Chondrocyte (in vitro differentiated cells): ENCODE data around the gene CYSRT1. TPM values are rescaled to one million over a fixed set of nuclear protein-coding genes. Genes with fewer than 3 reads are reported as not detected.

ENCODE experiments used
- DNase-seq: peaks from one replicate; pipeline ENCODE4 v3.0.0; 2021; ENCODE audit warnings: mixed read lengths, low spot score
- H3K27ac Mint-ChIP-seq: one replicate; pipeline ENCODE4 v1.8.0; 2021; ENCODE audit warnings: mild to moderate bottlenecking, moderate library complexity, mixed read lengths; ENCODE audit not compliant: unreplicated experiment
- H3K27me3 Mint-ChIP-seq: 2 replicates; pipeline ENCODE4 v1.8.0; 2021; ENCODE audit warnings: low read depth, mixed read lengths
- H3K36me3 Mint-ChIP-seq: 2 replicates; pipeline ENCODE4 v1.8.0; 2021; ENCODE audit warnings: low read depth, mixed read lengths
- H3K4me1 Mint-ChIP-seq: 2 replicates; pipeline ENCODE4 v1.8.0; 2021; ENCODE audit warnings: low read depth, mild to moderate bottlenecking, mixed read lengths
- H3K4me3 Mint-ChIP-seq: one replicate; pipeline ENCODE4 v1.8.0; 2021; ENCODE audit warnings: mild to moderate bottlenecking, moderate library complexity, mixed read lengths; ENCODE audit not compliant: unreplicated experiment
- H3K9me3 Mint-ChIP-seq: 2 replicates; pipeline ENCODE4 v1.8.0; 2021; ENCODE audit warnings: low read depth, mixed read lengths
- CTCF ChIP-seq: fragments of 200-600 bp; sonication (generic); IDR thresholded peaks from 2 replicates; pipeline ENCODE4 v1.5.0; 2021; ENCODE audit warnings: antibody characterized with exemption, mild to moderate bottlenecking, moderate library complexity
- total RNA-seq: library from RNA; stranded (reverse); gene quantifications from 3 replicates; pipeline ENCODE4 v1.2.1, GENCODE V29; 2021

The CYSRT1 gene
- total RNA-seq, 1 donor from 2014 or later: 0.92 TPM

DNA sequence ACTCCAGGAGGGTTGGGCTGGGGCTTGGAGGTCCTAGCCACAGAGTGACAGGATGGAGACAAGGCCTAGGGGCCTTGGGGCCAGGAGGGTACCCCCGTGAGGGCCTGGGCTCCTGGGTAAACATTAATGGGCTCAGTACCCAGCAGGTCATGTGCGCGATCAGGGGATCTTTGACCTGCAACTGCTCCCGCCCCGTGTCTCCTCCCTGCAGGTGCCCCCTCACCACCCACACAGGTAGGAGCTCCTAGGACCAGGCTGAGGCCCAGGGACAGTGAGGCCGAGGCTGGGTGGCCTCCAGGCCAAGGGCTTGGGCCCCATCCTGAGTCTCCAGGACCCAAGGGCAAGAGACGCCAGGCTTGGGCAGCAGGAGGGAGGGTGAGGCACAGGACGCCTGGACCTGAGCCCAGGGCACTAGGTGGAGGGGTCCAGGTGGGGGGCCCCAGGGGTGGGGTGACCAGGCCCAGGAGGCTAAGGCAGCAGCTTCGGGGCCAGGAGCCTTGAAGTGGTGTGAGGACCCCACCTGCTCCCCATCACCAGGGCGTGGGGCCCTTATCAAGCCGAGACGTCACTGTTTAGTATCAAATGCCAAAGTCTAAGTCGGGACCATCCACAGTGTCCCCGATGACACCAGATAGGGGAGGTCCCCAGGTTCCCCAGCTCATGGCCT, 5.9 kb downstream of the CYSRT1 start, which contains the start of gene SLC34A3:
Gene SLC34A3 (plus strand): TSS at position 197 of the 667 bp plus-strand sequence. CDS start 802 bp downstream, outside the sequence.
- Mint-ChIP-seq H3K36me3 (no peaks in the 10 kb centered on the region), H3K9me3 (no peaks in the 10 kb centered on the region), H3K4me3 (no peak within 1 kb of the TSS), H3K27ac (no peak within 1 kb of the TSS), H3K27me3 (peaks cover 2% of the 10 kb centered on the region), H3K4me1 (peaks cover 6% of the 10 kb centered on the region)
- no peak for TF ChIP-seq CTCF
- DNase-seq: no peak

DNA sequence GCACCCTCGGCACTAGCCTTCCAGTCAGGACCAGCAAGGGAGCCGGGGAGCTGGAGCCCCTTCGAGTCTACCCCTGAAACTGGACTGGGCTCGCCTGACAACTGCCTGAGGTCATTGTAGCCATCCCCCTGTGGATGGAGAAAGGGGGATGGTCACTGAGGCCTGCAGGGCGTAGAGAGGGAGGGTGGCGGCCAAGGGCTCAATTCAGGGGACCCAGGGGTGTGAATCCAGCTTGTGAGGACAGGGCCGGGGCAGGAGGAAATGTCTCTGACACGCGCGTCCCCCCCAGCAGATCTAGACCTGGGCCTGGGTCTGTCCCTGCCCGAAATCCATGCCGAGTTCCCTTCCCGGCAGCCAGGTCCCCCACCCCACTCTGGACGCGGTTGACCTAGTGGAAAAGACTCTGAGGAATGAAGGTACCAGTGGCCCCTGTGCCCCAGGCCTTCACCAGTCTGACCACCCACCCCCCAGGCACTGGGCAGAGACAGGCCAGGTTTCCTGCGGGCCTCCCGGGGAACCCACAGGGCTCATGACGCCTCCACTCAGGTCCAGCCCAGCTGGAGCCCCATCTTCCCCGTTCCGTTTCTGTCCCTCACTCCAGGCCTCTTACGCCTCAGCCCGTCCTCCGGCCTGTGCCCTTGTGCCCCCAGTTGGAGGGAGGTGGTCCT, 6.5 kb downstream of the CYSRT1 start:
- H3K27ac Mint-ChIP-seq: no peak overlapping the region
- peaks cover 6% of the 10 kb centered on the region for H3K4me1 Mint-ChIP-seq
- H3K4me3 Mint-ChIP-seq: no peak overlapping the region
- peaks cover 2% of the 10 kb centered on the region for H3K27me3 Mint-ChIP-seq
- no peak for DNase-seq
- H3K36me3 Mint-ChIP-seq: no peaks in the 10 kb centered on the region
- no peak for TF ChIP-seq CTCF
- no peaks in the 10 kb centered on the region for H3K9me3 Mint-ChIP-seq

- Mint-ChIP-seq H3K27me3 (peaks cover 2% of the 10 kb centered on the region), H3K9me3 (no peaks in the 10 kb centered on the region), H3K4me3 (no peak overlapping the region), H3K36me3 (no peaks in the 10 kb centered on the region), H3K4me1 (peaks cover 6% of the 10 kb centered on the region), H3K27ac (no peak overlapping the region)
- no peak for TF ChIP-seq CTCF
- DNase-seq: no peak
Observed at GRCh38 chr9:137232101-137232500, 7.1 kb downstream of the CYSRT1 start.

DNA sequence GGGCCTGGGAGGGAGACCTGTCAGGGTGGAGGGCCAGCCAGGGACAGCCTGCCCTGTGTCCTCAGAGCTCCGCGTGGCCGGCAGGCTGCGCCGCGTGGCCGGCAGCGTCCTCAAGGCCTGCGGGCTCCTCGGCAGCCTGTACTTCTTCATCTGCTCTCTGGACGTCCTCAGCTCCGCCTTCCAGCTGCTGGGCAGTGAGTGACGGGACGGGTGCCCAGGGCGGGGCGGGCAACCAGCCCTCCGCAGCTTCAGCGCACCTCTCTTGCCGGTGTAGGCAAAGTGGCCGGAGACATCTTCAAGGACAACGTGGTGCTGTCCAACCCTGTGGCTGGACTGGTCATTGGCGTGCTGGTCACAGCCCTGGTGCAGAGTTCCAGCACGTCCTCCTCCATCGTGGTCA, 7.5 kb downstream of the CYSRT1 start:
- peaks cover 2% of the 10 kb centered on the region for H3K27me3 Mint-ChIP-seq
- H3K9me3 Mint-ChIP-seq: no peaks in the 10 kb centered on the region
- H3K4me1 Mint-ChIP-seq: peaks cover 2% of the 10 kb centered on the region
- H3K27ac Mint-ChIP-seq: no peak overlapping the region
- no peak for TF ChIP-seq CTCF
- H3K36me3 Mint-ChIP-seq: no peaks in the 10 kb centered on the region
- no peak for DNase-seq
- H3K4me3 Mint-ChIP-seq: no peak overlapping the region

DNA sequence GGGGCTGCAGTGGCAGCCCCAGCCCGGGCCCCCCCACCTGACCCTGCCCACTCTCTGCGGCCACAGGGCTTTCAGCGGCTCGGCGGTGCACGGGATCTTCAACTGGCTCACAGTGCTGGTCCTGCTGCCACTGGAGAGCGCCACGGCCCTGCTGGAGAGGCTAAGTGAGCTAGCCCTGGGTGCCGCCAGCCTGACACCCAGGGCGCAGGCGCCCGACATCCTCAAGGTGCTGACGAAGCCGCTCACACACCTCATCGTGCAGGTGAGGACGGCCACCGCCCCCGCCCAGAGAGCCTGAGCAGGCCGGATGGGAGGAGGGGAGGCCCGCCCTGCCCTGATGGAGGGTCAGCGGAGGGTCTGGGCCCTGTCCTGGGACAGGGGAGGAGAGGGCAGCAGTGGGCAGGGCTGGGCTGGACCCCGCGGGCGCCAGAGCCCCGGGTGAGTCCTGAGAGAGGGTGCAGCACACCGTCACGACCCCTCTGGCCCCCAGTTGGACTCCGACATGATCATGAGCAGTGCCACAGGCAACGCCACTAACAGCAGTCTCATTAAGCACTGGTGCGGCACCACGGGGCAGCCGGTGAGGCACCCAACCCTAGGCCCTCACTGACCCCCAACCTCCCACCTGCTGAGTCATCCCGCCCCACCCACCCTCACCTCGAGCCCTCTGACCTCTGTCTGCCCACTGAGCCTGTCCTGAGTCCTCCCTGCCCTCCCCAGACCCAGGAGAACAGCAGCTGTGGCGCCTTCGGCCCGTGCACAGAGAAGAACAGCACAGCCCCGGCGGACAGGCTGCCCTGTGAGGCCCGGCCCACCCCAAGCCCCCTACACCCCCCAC, 8.4 kb downstream of the CYSRT1 start:
- no peaks in the 10 kb centered on the region for H3K27me3 Mint-ChIP-seq
- H3K4me3 Mint-ChIP-seq: no peak overlapping the region
- no peak for DNase-seq
- no peaks in the 10 kb centered on the region for H3K9me3 Mint-ChIP-seq
- no peak for TF ChIP-seq CTCF
- no peaks in the 10 kb centered on the region for H3K36me3 Mint-ChIP-seq
- no peak overlapping the region for H3K27ac Mint-ChIP-seq
- H3K4me1 Mint-ChIP-seq: no peaks in the 10 kb centered on the region
